HFFc6 (cell line): ENCODE results near the gene RASGRP1. TPM values are rescaled to one million over a fixed set of nuclear protein-coding genes. Genes with fewer than 3 reads are reported as not detected.
"Not testable (repeated sequence)": the region's sequence is repeated elsewhere in the genome, so short reads cannot be mapped to it uniquely, and the experiment has no call there.

Experiments
- DNase-seq: peaks from one replicate; pipeline ENCODE4 v3.0.0-alpha.2; 2018
- H3K27ac Mint-ChIP-seq: 2 replicates; pipeline ENCODE4 v1.8.0; 2020; ENCODE audit warnings: mild to moderate bottlenecking, mixed read lengths
- H3K27me3 Mint-ChIP-seq: 2 replicates; pipeline ENCODE4 v1.8.0; 2021; ENCODE audit warnings: mild to moderate bottlenecking, moderate library complexity, mixed read lengths; ENCODE audit not compliant: insufficient read depth
- H3K36me3 Mint-ChIP-seq: 2 replicates; pipeline ENCODE4 v1.8.0; 2021; ENCODE audit warnings: low read depth, mixed read lengths
- H3K4me1 Mint-ChIP-seq: 2 replicates; pipeline ENCODE4 v1.8.0; 2020; ENCODE audit warnings: low read depth, mixed read lengths
- H3K4me3 Mint-ChIP-seq: 2 replicates; pipeline ENCODE4 v1.8.0; 2020; ENCODE audit warnings: mild to moderate bottlenecking, moderate library complexity, mixed read lengths
- H3K9me3 Mint-ChIP-seq: 2 replicates; pipeline ENCODE4 v1.8.0; 2020; ENCODE audit warnings: mild to moderate bottlenecking, mixed read lengths
- CTCF ChIP-seq: fragments of 200-600 bp; sonication (generic); IDR thresholded peaks from 2 replicates; pipeline ENCODE4 v1.5.0; 2021; ENCODE audit warnings: antibody characterized with exemption, mild to moderate bottlenecking
- total RNA-seq, 6 experiments: library from RNA; stranded (reverse); fragmentation: NEBNext Ultra II Directional; extraction: Animal tissue kit (Norgen Biotek cat#: 25700); gene quantifications; 2 replicates in 1 of 6; 3 replicates in 5 of 6; pipeline ENCODE4 v1.2.3, GENCODE V29; 2021

The RASGRP1 gene
- total RNA-seq, 6 experiments from 2014 or later: 0.14 to 0.59 (median 0.37) TPM

- TF ChIP-seq CTCF: no peak
- no peak for DNase-seq
- H3K36me3 Mint-ChIP-seq: peaks cover 5% of the 10 kb centered on the region; the same call in 1 of the 2 replicates
- peaks cover 17% of the 10 kb centered on the region for H3K4me1 Mint-ChIP-seq
- peaks cover 14% of the 10 kb centered on the region for H3K9me3 Mint-ChIP-seq
- H3K27ac Mint-ChIP-seq: no peak overlapping the region
- H3K27me3 Mint-ChIP-seq: peaks cover 41% of the 10 kb centered on the region
- no peak overlapping the region for H3K4me3 Mint-ChIP-seq
Observed at GRCh38 chr15:38588672-38589071, 24.1 kb upstream of the RASGRP1 start.

GRCh38 chr15:38587214-38587613 lies 22.6 kb upstream of the RASGRP1 start:
- no peak overlapping the region for H3K4me3 Mint-ChIP-seq
- H3K27ac Mint-ChIP-seq: no peak overlapping the region
- peaks cover 18% of the 10 kb centered on the region for H3K9me3 Mint-ChIP-seq
- DNase-seq: no peak
- no peak for TF ChIP-seq CTCF
- peaks cover 12% of the 10 kb centered on the region for H3K4me1 Mint-ChIP-seq
- H3K36me3 Mint-ChIP-seq: peaks cover 7% of the 10 kb centered on the region; the same call in 1 of the 2 replicates
- peaks cover 41% of the 10 kb centered on the region for H3K27me3 Mint-ChIP-seq

GRCh38 chr15:38586005-38586404 lies 21.4 kb upstream of the RASGRP1 start:
- DNase-seq, H3K27ac Mint-ChIP-seq: not testable (repeated sequence)

GRCh38 chr15:38578626-38579025 lies 14.0 kb upstream of the RASGRP1 start:
- DNase-seq: no peak
- peaks cover 57% of the 10 kb centered on the region for H3K27me3 Mint-ChIP-seq
- H3K36me3 Mint-ChIP-seq: peaks cover 8% of the 10 kb centered on the region
- TF ChIP-seq CTCF: no peak
- no peak overlapping the region for H3K27ac Mint-ChIP-seq
- H3K4me3 Mint-ChIP-seq: no peak overlapping the region
- H3K9me3 Mint-ChIP-seq: peaks cover 3% of the 10 kb centered on the region; the same call in 1 of the 2 replicates
- no peaks in the 10 kb centered on the region for H3K4me1 Mint-ChIP-seq

More at GRCh38 chr15:38586005-38586404, 21.4 kb upstream of the RASGRP1 start:
- not testable (repeated sequence) for H3K4me3 Mint-ChIP-seq
- H3K27me3 Mint-ChIP-seq: peaks cover 37% of the 10 kb centered on the region
- H3K36me3 Mint-ChIP-seq: peaks cover 13% of the 10 kb centered on the region
- peaks cover 12% of the 10 kb centered on the region for H3K4me1 Mint-ChIP-seq
- H3K9me3 Mint-ChIP-seq: peaks cover 18% of the 10 kb centered on the region

GRCh38 chr15:38577424-38577987 lies 12.9 kb upstream of the RASGRP1 start:
- Mint-ChIP-seq H3K27me3 (peaks cover 59% of the 10 kb centered on the region), H3K4me3 (no peak overlapping the region), H3K36me3 (peaks cover 8% of the 10 kb centered on the region), H3K9me3 (no peaks in the 10 kb centered on the region; the same call in 1 of the 2 replicates), H3K27ac (no peak overlapping the region), H3K4me1 (no peaks in the 10 kb centered on the region)
- no peak for DNase-seq
- no peak for TF ChIP-seq CTCF

GRCh38 chr15:38576837-38577236 lies 12.2 kb upstream of the RASGRP1 start:
- TF ChIP-seq CTCF: no peak
- no peak for DNase-seq
- Mint-ChIP-seq H3K4me3 (no peak overlapping the region), H3K4me1 (no peaks in the 10 kb centered on the region), H3K9me3 (no peaks in the 10 kb centered on the region), H3K27me3 (peaks cover 63% of the 10 kb centered on the region), H3K36me3 (peaks cover 2% of the 10 kb centered on the region), H3K27ac (no peak overlapping the region)
